ENCODE data around the gene AK1.

The AK1 gene

GRCh38 chr9:127868278-127868902, 9.1 kb downstream of the AK1 start:
- no peak for DNase-seq (ENCODE audit: low read depth in 2 of 2)
- TF ChIP-seq CTCF (IDR thresholded peaks at IDR 0.05; ENCODE audit: low read depth, low read length) = no peak
- H3K4me3 ChIP-seq (replicated peaks in 1 of 2; ENCODE audit: low read depth in 2 of 2, low read length in 2 of 2) = no peak overlapping the region

- H3K4me3 ChIP-seq (replicated peaks in 1 of 2; ENCODE audit: low read depth in 2 of 2, low read length in 2 of 2) = no peak overlapping the region
- no peak for TF ChIP-seq CTCF (IDR thresholded peaks at IDR 0.05; ENCODE audit: low read depth, low read length)
Measured at GRCh38 chr9:127867356-127868277, 9.9 kb downstream of the AK1 start.

GRCh38 chr9:127866535-127866934, 10.9 kb downstream of the AK1 start:
- TF ChIP-seq CTCF (IDR thresholded peaks at IDR 0.05; ENCODE audit: low read depth, low read length) = no peak
- DNase-seq (ENCODE audit: low read depth in 2 of 2) = no peak
- H3K4me3 ChIP-seq (replicated peaks in 1 of 2; ENCODE audit: low read depth in 2 of 2, low read length in 2 of 2) = no peak overlapping the region

More at GRCh38 chr9:127867356-127868277, 9.9 kb downstream of the AK1 start:
- no peak for DNase-seq (ENCODE audit: low read depth in 2 of 2)

- H3K4me3 ChIP-seq (replicated peaks in 1 of 2; ENCODE audit: low read depth in 2 of 2, low read length in 2 of 2) = no peak overlapping the region
- no peak for TF ChIP-seq CTCF (IDR thresholded peaks at IDR 0.05; ENCODE audit: low read depth, low read length)
- DNase-seq (ENCODE audit: low read depth in 2 of 2) = no peak
Measured at GRCh38 chr9:127865645-127866464, 11.6 kb downstream of the AK1 start.

GRCh38 chr9:127863191-127863621, 14.3 kb downstream of the AK1 start:
- H3K4me3 ChIP-seq (replicated peaks in 1 of 2; ENCODE audit: low read depth in 2 of 2, low read length in 2 of 2) = no peak overlapping the region
- TF ChIP-seq CTCF (IDR thresholded peaks at IDR 0.05; ENCODE audit: low read depth, low read length) = no peak
- DNase-seq (ENCODE audit: low read depth in 2 of 2) = no peak
